ENCODE measurements around the gene LTF.

GRCh38 chr3:46496746-46497555 lies 32.2 kb upstream of the LTF start:
- TF ChIP-seq, protein P1, sequence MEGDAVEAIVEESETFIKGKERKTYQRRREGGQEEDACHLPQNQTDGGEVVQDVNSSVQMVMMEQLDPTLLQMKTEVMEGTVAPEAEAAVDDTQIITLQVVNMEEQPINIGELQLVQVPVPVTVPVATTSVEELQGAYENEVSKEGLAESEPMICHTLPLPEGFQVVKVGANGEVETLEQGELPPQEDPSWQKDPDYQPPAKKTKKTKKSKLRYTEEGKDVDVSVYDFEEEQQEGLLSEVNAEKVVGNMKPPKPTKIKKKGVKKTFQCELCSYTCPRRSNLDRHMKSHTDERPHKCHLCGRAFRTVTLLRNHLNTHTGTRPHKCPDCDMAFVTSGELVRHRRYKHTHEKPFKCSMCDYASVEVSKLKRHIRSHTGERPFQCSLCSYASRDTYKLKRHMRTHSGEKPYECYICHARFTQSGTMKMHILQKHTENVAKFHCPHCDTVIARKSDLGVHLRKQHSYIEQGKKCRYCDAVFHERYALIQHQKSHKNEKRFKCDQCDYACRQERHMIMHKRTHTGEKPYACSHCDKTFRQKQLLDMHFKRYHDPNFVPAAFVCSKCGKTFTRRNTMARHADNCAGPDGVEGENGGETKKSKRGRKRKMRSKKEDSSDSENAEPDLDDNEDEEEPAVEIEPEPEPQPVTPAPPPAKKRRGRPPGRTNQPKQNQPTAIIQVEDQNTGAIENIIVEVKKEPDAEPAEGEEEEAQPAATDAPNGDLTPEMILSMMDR (IDR thresholded peaks at IDR 0.05 in 2 of 3, conservative IDR thresholded peaks at IDR 0.05 in 1 of 3; ENCODE audit: borderline replicate concordance in 1 of 3, insufficient read depth in 1 of 3, low read depth in 2 of 3, low read length in 2 of 3), result peak; percentile 62 to 74 (median 65)
- TF ChIP-seq ELF1 (IDR thresholded peaks at IDR 0.05; ENCODE audit: borderline replicate concordance, low read depth), result no peak
- TF ChIP-seq ZNF274 (IDR thresholded peaks at IDR 0.05; ENCODE audit: low read depth, low read length), result no peak
- TF ChIP-seq POLR2AphosphoS5 (IDR thresholded peaks at IDR 0.05; ENCODE audit: low read depth, low read length), result no peak
- TF ChIP-seq EZH2 (IDR thresholded peaks at IDR 0.05), result no peak
- no peak for TF ChIP-seq CEBPB (IDR thresholded peaks at IDR 0.05; ENCODE audit: low read depth)
- no peak for TF ChIP-seq EZH2phosphoT487 (IDR thresholded peaks at IDR 0.05; ENCODE audit: borderline replicate concordance)
